Uterus (tissue), 2 donors: ENCODE data around the gene NTNG1.

Experiments
- POLR2A ChIP-seq, 2 donors: fragments of 450-650 bp; IDR thresholded peaks; one replicate each; pipeline ENCODE4 v1.6.1; 2016; ENCODE audit warnings: antibody characterized with exemption in 2 of 2, mild to moderate bottlenecking in 1 of 2, moderate library complexity in 1 of 2
- TF ChIP-seq, protein P1 (sequence below), 4 experiments: fragments of 200-600 bp in 2 of 4; fragments of 450-650 bp in 2 of 4; sonication (generic) in 2 of 4; IDR thresholded peaks; one replicate each; pipeline ENCODE4 v1.5.1; 2016 to 2019; ENCODE audit warnings: antibody characterized with exemption in 4 of 4, mild to moderate bottlenecking in 2 of 4, moderate library complexity in 1 of 4

DNA sequence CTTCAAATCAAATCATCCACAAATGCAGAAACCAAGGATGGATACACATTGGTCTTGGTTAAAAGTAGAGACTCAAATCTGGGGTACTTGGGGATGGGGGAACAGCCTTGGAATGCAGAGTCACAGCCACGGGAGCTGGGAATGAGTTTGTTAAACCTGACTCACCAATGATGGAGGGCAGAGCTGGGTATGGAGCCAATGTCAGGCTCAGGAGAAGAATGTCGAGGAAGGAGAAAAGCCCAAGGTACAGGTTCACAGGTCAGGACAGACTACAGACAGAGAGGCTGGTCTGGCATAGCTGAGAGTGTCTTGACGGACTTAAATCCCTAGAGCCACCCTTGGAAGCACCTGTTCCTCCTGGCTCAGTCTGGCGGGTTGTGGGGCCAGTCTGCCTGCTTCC, 237.6 kb downstream of the NTNG1 start:
- TF ChIP-seq, protein P1, sequence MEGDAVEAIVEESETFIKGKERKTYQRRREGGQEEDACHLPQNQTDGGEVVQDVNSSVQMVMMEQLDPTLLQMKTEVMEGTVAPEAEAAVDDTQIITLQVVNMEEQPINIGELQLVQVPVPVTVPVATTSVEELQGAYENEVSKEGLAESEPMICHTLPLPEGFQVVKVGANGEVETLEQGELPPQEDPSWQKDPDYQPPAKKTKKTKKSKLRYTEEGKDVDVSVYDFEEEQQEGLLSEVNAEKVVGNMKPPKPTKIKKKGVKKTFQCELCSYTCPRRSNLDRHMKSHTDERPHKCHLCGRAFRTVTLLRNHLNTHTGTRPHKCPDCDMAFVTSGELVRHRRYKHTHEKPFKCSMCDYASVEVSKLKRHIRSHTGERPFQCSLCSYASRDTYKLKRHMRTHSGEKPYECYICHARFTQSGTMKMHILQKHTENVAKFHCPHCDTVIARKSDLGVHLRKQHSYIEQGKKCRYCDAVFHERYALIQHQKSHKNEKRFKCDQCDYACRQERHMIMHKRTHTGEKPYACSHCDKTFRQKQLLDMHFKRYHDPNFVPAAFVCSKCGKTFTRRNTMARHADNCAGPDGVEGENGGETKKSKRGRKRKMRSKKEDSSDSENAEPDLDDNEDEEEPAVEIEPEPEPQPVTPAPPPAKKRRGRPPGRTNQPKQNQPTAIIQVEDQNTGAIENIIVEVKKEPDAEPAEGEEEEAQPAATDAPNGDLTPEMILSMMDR (IDR thresholded peaks at IDR 0.05) = no peak
- no peak for TF ChIP-seq POLR2A (IDR thresholded peaks at IDR 0.05)
